GM19351 (cell line): ENCODE measurements around the gene TENT5D.
"Not testable (repeated sequence)": the region's sequence is repeated elsewhere in the genome, so short reads cannot be mapped to it uniquely, and the experiment has no call there.

Experiments used
- ATAC-seq: cut with Tn5 transposase; IDR thresholded peaks from one replicate; pipeline ENCODE4 v1.9.1; 2021; ENCODE audit warnings: mild to moderate bottlenecking, moderate library complexity; ENCODE audit not compliant: unreplicated experiment

The TENT5D gene

GRCh38 chrX:80420147-80420546 lies at the start of gene TENT5D:
Gene TENT5D, plus strand, starts transcription at chrX:80420447. Its CDS starts 22,093 bp downstream, at chrX:80442540.
- no peak for ATAC-seq

GRCh38 chrX:80385651-80386050 lies 34.6 kb upstream of the TENT5D start:
- ATAC-seq: not testable (repeated sequence)

- no peak for ATAC-seq
Observed at GRCh38 chrX:80388206-80388605, 32.0 kb upstream of the TENT5D start.

GRCh38 chrX:80412042-80412441 lies 8.2 kb upstream of the TENT5D start:
- no peak for ATAC-seq

GRCh38 chrX:80423000-80423399 lies 2.8 kb downstream of the TENT5D start:
- ATAC-seq: no peak

GRCh38 chrX:80423744-80424143 lies 3.5 kb downstream of the TENT5D start:
- no peak for ATAC-seq

GRCh38 chrX:80430826-80431504 lies 10.7 kb downstream of the TENT5D start:
- ATAC-seq: no peak

- no peak for ATAC-seq
Observed at GRCh38 chrX:80431505-80431832, 11.2 kb downstream of the TENT5D start.

- ATAC-seq: no peak
Observed at GRCh38 chrX:80432441-80432840, 12.2 kb downstream of the TENT5D start.

- ATAC-seq: no peak
Observed at GRCh38 chrX:80432863-80433262, 12.6 kb downstream of the TENT5D start.

GRCh38 chrX:80468166-80468565 lies 47.9 kb downstream of the TENT5D start:
- not testable (repeated sequence) for ATAC-seq

GRCh38 chrX:80471582-80471981 lies 51.3 kb downstream of the TENT5D start:
- no peak for ATAC-seq

- no peak for ATAC-seq
Observed at GRCh38 chrX:80485543-80485942, 65.3 kb downstream of the TENT5D start.

- no peak for ATAC-seq
Observed at GRCh38 chrX:80486299-80486698, 66.1 kb downstream of the TENT5D start.

GRCh38 chrX:80489166-80489565 lies 68.9 kb downstream of the TENT5D start:
- ATAC-seq: no peak
